ENCODE measurements around the gene EPN2. TPM values are rescaled to one million over a fixed set of nuclear protein-coding genes. Genes with fewer than 3 reads are reported as not detected.
A peak's percentile ranks its signal among the peaks of the same experiment; 100 is the strongest.

The EPN2 gene
- total RNA-seq, 4 donors from 2014 or later = 23.9 to 35.1 (median 34.1) TPM

DNA sequence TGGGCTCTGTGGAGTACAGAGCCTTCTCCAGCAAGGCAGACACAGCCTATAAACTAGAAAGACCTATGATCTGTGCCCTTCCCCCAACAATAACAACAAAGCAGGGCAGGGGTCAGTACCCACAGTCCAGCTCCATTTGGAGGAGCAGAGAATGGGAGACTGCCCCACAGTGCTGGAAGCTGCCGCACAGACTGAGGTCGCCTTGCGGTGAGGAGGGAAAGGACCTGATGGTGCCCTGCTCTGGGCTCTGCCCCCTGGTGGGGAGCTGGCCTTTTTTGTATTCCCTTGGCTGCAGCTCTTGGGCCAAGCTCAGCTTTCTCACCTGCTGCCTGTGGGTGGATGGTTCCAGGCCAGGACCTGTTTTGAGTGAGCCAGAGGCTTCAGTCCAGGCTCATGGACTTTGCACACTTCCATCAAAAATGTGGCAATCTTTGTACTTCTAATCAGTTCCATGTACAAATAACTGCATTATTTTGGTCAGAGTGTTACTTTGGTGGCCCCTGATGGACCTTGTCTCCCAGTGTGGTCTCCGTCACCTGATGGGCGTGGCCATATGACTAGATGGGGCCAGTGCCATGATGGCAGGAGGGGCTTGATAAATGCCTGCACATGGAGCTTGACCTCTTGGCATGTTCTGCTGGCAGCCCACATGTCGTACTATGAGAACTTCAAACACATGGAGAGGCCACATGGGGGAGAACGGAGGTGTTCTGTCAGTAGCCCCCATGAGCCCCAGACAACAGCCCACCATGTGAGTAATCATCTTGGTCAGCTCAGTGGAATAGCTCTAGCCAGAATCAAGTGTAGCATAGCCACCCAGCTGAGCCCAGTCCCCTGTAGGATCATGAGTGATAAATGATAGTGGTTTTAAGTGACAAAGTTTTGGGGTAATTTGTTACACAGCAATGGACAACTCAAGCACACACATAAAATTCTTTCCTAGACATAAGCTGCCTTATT lies 101.1 kb downstream of the EPN2 start:
- Histone ChIP-seq H3K36me3 (peaks cover 0 to 8% (median 0%) of the 10 kb centered on the region in 3 donors), H3K4me1 (peaks cover 0 to 6% (median 3%) of the 10 kb centered on the region in 4 donors), H3K27me3 (no peaks in the 10 kb centered on the region), H3K4me3 (no peak overlapping the region), H3K9me3 (no peaks in the 10 kb centered on the region), H3K27ac (no peak overlapping the region)
- TF ChIP-seq, protein P1, sequence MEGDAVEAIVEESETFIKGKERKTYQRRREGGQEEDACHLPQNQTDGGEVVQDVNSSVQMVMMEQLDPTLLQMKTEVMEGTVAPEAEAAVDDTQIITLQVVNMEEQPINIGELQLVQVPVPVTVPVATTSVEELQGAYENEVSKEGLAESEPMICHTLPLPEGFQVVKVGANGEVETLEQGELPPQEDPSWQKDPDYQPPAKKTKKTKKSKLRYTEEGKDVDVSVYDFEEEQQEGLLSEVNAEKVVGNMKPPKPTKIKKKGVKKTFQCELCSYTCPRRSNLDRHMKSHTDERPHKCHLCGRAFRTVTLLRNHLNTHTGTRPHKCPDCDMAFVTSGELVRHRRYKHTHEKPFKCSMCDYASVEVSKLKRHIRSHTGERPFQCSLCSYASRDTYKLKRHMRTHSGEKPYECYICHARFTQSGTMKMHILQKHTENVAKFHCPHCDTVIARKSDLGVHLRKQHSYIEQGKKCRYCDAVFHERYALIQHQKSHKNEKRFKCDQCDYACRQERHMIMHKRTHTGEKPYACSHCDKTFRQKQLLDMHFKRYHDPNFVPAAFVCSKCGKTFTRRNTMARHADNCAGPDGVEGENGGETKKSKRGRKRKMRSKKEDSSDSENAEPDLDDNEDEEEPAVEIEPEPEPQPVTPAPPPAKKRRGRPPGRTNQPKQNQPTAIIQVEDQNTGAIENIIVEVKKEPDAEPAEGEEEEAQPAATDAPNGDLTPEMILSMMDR (IDR thresholded peaks at IDR 0.05) = peak; percentile 35 to 73 (median 68)
- TF ChIP-seq POLR2A (IDR thresholded peaks at IDR 0.05) = no peak
- peak; percentile 66 to 84 (median 67) for DNase-seq

DNA sequence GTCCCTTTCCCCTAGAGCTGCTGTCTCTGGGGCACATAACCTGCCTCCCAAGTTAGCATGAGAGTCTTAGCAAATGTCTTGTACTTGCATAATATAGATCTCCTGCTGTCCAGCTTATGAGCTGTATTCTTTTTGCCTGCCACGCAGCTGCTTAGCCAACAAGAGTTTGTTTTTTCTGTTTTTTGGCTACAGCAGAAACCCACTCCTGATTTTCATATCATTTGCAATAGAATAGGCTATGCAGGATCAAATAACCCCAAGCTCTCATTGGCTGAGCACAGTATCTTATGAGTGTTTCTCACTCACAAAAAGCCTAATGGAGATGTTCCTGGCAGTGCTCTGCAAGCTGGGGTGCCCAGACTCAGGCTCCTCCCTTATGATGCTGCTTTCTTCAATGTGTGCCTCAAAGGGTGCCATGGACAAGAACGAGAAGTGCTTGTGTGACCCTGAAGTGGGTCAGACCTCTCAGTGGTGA lies 102.2 kb downstream of the EPN2 start:
- Histone ChIP-seq H3K4me1 (peaks cover 0 to 6% (median 3%) of the 10 kb centered on the region in 4 donors), H3K27ac (no peak overlapping the region), H3K27me3 (no peaks in the 10 kb centered on the region), H3K9me3 (no peaks in the 10 kb centered on the region), H3K4me3 (no peak overlapping the region), H3K36me3 (peaks cover 0 to 2% (median 0%) of the 10 kb centered on the region in 3 donors)
- TF ChIP-seq POLR2A (IDR thresholded peaks at IDR 0.05) = no peak
- TF ChIP-seq, protein P1 (IDR thresholded peaks at IDR 0.05) = no peak
- peak in 1 of 3 donors; percentile 22 for DNase-seq

DNA sequence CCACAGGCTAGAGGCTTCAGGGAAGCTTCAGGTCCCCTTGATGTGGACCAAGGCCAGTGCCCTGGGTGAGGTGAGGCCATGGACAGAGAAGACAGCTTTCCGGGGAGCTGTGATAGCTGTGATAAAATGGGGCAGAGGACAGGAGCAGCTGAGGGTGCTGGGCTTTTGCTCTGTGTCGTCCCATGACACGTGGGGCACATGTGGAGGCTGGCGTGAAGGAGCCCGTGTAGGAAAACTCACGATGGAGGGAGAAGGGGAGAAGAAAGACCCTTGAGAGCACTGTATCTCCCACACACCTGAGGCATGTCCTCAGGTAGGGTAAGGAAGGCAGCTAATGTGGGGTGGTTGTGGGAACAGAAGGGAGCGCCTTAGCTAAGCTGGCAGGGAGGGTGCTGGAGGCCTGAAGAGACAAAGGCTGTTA lies 104.1 kb downstream of the EPN2 start:
- TF ChIP-seq, protein P1 (IDR thresholded peaks at IDR 0.05) = no peak
- TF ChIP-seq POLR2A (IDR thresholded peaks at IDR 0.05) = no peak

DNA sequence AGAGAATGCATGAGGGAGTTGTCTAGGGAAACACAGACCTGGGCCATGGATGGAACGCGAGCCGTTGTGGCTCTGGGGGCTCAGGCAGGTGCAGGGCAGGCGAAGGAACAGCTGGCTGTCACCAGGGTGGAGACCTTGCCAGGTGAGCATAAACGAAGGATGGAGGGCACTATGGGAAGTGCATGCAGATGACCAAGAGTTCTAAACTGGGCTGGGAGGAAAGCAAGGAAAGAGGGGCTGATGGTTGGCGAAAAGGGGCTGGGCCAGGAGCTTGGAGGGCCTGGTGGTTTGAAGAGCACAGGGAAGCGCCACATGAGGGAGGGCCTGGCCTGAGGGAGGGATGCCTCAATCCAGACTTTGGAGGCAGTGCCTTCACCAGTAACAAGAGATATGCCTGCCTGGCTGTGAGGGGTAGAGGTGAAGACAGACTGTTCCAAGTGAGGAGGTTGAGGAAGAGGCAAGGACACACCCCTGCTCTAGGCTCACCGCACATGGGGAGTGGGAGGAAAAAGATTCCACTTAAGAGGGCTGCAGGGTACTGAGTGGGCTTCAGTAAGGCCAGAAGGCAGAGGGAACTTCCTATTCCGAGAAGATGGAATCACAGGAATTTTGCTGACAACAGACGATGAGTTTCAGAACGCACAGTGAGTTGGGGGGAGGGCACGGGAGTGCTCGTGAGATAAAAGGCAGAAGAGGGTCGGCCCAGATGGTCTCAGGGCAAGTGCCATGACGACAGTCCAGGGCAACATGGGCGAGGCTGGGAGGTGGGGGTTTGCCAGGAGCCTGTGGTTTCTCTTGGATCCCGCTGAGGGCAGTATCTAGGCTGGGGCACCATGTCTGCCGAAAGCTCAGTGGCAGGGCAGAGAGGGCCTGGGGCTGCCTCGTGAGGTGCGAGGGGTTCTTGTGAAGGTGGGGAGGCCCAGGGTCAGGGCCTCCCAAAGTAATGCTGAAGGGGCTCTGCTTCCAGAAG lies 104.8 kb downstream of the EPN2 start:
- peak overlapping the region in 1 of 4 donors; percentile 25 for H3K27ac ChIP-seq
- no peak overlapping the region for H3K4me3 ChIP-seq
- H3K9me3 ChIP-seq = no peaks in the 10 kb centered on the region
- no peaks in the 10 kb centered on the region for H3K27me3 ChIP-seq
- TF ChIP-seq, protein P1 (IDR thresholded peaks at IDR 0.05) = no peak
- TF ChIP-seq POLR2A (IDR thresholded peaks at IDR 0.05) = no peak
- DNase-seq = peak in 2 of 3 donors; percentile 40
- H3K4me1 ChIP-seq = peaks cover 0 to 14% (median 1%) of the 10 kb centered on the region in 4 donors
- no peaks in the 10 kb centered on the region for H3K36me3 ChIP-seq

More for the DNA sequence above, 104.1 kb downstream of the EPN2 start:
- H3K9me3 ChIP-seq = no peaks in the 10 kb centered on the region
- peaks cover 0 to 10% (median 3%) of the 10 kb centered on the region in 4 donors for H3K4me1 ChIP-seq
- H3K36me3 ChIP-seq = no peaks in the 10 kb centered on the region
- H3K4me3 ChIP-seq = no peak overlapping the region
- peak in 1 of 3 donors; percentile 39 for DNase-seq
- H3K27ac ChIP-seq = no peak overlapping the region
- no peaks in the 10 kb centered on the region for H3K27me3 ChIP-seq
